Esophagus squamous epithelium (tissue), 5 donors: ENCODE data around the gene AKAP12. TPM values are rescaled to one million over a fixed set of nuclear protein-coding genes. Genes with fewer than 3 reads are reported as not detected.

Experiments
- DNase-seq: peaks from one replicate; lab custom pipeline; 2025; lab: John Stamatoyannopoulos, UW
- H3K27ac ChIP-seq, 4 donors: fragments of 200-600 bp; sonication (generic); one replicate each; pipeline ENCODE4 v1.5.1; 2016 to 2019; ENCODE audit warnings: mild to moderate bottlenecking in 1 of 4
- H3K27me3 ChIP-seq, 4 donors: fragments of 200-600 bp; sonication (generic); 1 replicate in 3 of 4; 2 replicates in 1 of 4; pipeline versions ENCODE4 v1.5.1 to v1.6.0; 2017 to 2021; ENCODE audit warnings: antibody characterized with exemption in 1 of 4
- H3K36me3 ChIP-seq, 3 donors: fragments of 200-600 bp; sonication (generic); one replicate each; pipeline ENCODE4 v1.5.1; 2016 to 2019
- H3K4me1 ChIP-seq, 3 donors: fragments of 200-600 bp; sonication (generic); one replicate each; pipeline ENCODE4 v1.5.1; 2017 to 2019
- H3K4me3 ChIP-seq, 4 donors: fragments of 200-600 bp; sonication (generic); 1 replicate in 3 of 4; 2 replicates in 1 of 4; pipeline ENCODE4 v1.5.1; 2016 to 2019; ENCODE audit warnings: mild to moderate bottlenecking in 2 of 4, moderate library complexity in 1 of 4
- H3K9me3 ChIP-seq, 3 donors: fragments of 200-600 bp; sonication (generic); one replicate each; pipeline ENCODE4 v1.5.1; 2016 to 2019
- CTCF ChIP-seq, 6 experiments: fragments of 450-650 bp in 4 of 6; fragments of 200-600 bp in 2 of 6; sonication (generic) in 2 of 6; IDR thresholded peaks; one replicate each; pipeline ENCODE4 v1.5.1; 2016 to 2019; ENCODE audit warnings: antibody characterized with exemption in 6 of 6, mild to moderate bottlenecking in 4 of 6, moderate library complexity in 4 of 6
- POLR2A ChIP-seq, 4 donors: fragments of 450-650 bp; IDR thresholded peaks; one replicate each; pipeline ENCODE4 v1.6.1; 2017; ENCODE audit warnings: antibody characterized with exemption in 4 of 4, mild to moderate bottlenecking in 4 of 4, moderate library complexity in 3 of 4
- WGBS, 2 donors: methylation state at CpG; one replicate each; pipeline ENCODE4 v1.1.5; 2018; 5-methylcytosine and 5-hydroxymethylcytosine counted together
- intact Hi-C: fragments of 100-400 bp; cut with DNase I; formaldehyde crosslinking; loops from one replicate; pipeline ENCODE4 v1.15.0; 2022
- total RNA-seq, 4 donors: library from RNA; depleted of rRNA; stranded (reverse); fragments of >200 nt; gene quantifications; one replicate each; pipeline ENCODE4 v1.1.0, GENCODE V29; 2016
- donor health status: DM: yes; HTN: yes; CAD: no.

Gene AKAP12
- total RNA-seq, 4 donors from 2014 or later: 1.7 to 66.6 (median 11.4) TPM

- DNase-seq: no peak
- intact Hi-C loops: no loop called here
- H3K27me3 ChIP-seq: no peaks in the 10 kb centered on the region
- H3K4me1 ChIP-seq: peaks cover 0 to 29% (median 0%) of the 10 kb centered on the region in 3 donors
- no peak for TF ChIP-seq POLR2A (IDR thresholded peaks at IDR 0.05)
- TF ChIP-seq CTCF (IDR thresholded peaks at IDR 0.05): no peak
- H3K4me3 ChIP-seq: no peak overlapping the region
- H3K9me3 ChIP-seq: no peaks in the 10 kb centered on the region
- 57 to 82% methylated on average over 5 of the region's 5 CpGs for WGBS, 2 donors
- H3K36me3 ChIP-seq: peaks cover 0 to 41% (median 9%) of the 10 kb centered on the region in 3 donors
- peak overlapping the region in 3 of 4 donors; percentile 3 to 39 (median 25) for H3K27ac ChIP-seq
Measured at GRCh38 chr6:151374036-151374683, 134.4 kb downstream of the AKAP12 start.

- 83 to 95% methylated on average over 2 of the region's 2 CpGs for WGBS, 2 donors
- no peak overlapping the region for H3K27ac ChIP-seq
- peaks cover 0 to 36% (median 0%) of the 10 kb centered on the region in 3 donors for H3K4me1 ChIP-seq
- TF ChIP-seq CTCF (IDR thresholded peaks at IDR 0.05) (no peak), POLR2A (IDR thresholded peaks at IDR 0.05) (no peak)
- H3K36me3 ChIP-seq: peaks cover 0 to 26% (median 9%) of the 10 kb centered on the region in 3 donors
- H3K4me3 ChIP-seq: no peak overlapping the region
- intact Hi-C loops: no loop called here
- H3K9me3 ChIP-seq: no peaks in the 10 kb centered on the region
- no peaks in the 10 kb centered on the region for H3K27me3 ChIP-seq
- DNase-seq: no peak
Measured at GRCh38 chr6:151375833-151376232, 136.1 kb downstream of the AKAP12 start.

GRCh38 chr6:151376440-151376839 lies 136.7 kb downstream of the AKAP12 start:
- Histone ChIP-seq H3K9me3 (no peaks in the 10 kb centered on the region), H3K36me3 (peaks cover 0 to 20% (median 2%) of the 10 kb centered on the region in 3 donors), H3K27ac (no peak overlapping the region), H3K27me3 (no peaks in the 10 kb centered on the region), H3K4me3 (no peak overlapping the region), H3K4me1 (peaks cover 0 to 39% (median 0%) of the 10 kb centered on the region in 3 donors)
- TF ChIP-seq CTCF (IDR thresholded peaks at IDR 0.05) (no peak), POLR2A (IDR thresholded peaks at IDR 0.05) (no peak)
- intact Hi-C loops: no loop called here
- DNase-seq: no peak
- 50 to 63% methylated on average over 1 of the region's 1 CpG for WGBS, 2 donors

- no peak overlapping the region for H3K4me3 ChIP-seq
- WGBS, 2 donors: 74 to 81% methylated on average over 3 of the region's 3 CpGs
- H3K27me3 ChIP-seq: no peaks in the 10 kb centered on the region
- no peak overlapping the region for H3K27ac ChIP-seq
- H3K9me3 ChIP-seq: no peaks in the 10 kb centered on the region
- no peak for DNase-seq
- H3K4me1 ChIP-seq: peaks cover 0 to 39% (median 0%) of the 10 kb centered on the region in 3 donors
- H3K36me3 ChIP-seq: peaks cover 0 to 13% (median 0%) of the 10 kb centered on the region in 3 donors
- intact Hi-C loops: no loop called here
- no peak for TF ChIP-seq CTCF (IDR thresholded peaks at IDR 0.05)
- no peak for TF ChIP-seq POLR2A (IDR thresholded peaks at IDR 0.05)
Measured at GRCh38 chr6:151377095-151377494, 137.3 kb downstream of the AKAP12 start.
